Bronchial epithelial cell (primary cell): Measurements from ENCODE around the gene NRXN3. TPM values are rescaled to one million over a fixed set of nuclear protein-coding genes. Genes with fewer than 3 reads are reported as not detected.

ENCODE experiments used
- DNase-seq: peaks from one replicate; pipeline ENCODE4 v3.0.0-alpha.2; 2010; ENCODE audit warnings: low read depth
- FAIRE-seq: peaks from 2 replicates; lab custom pipeline; 2011; peaks lifted over from hg19 to GRCh38; lab: Jason Lieb, UNC
- H3K27me3 ChIP-seq: 2 replicates; pipeline ENCODE4 v1.5.1; 2011; ENCODE audit warnings: low read length; ENCODE audit not compliant: control insufficient read depth, insufficient read depth
- H3K36me3 ChIP-seq: 2 replicates; pipeline ENCODE4 v1.5.1; 2011; ENCODE audit warnings: low read length; ENCODE audit not compliant: control insufficient read depth, insufficient read depth
- H3K4me3 ChIP-seq: 2 replicates; pipeline ENCODE4 v1.5.1; 2011; ENCODE audit warnings: mild to moderate bottlenecking, low read depth, low read length, control low read depth
- CTCF ChIP-seq: IDR thresholded peaks from 2 replicates; pipeline ENCODE4 v1.5.1; 2011; ENCODE audit warnings: mild to moderate bottlenecking, moderate library complexity, low read length, control low read depth, inconsistent platforms; ENCODE audit not compliant: insufficient read depth, severe bottlenecking
- total RNA-seq: library from RNA; depleted of rRNA; stranded (reverse); fragments of >200 nt; gene quantifications from 2 replicates; pipeline ENCODE4 v1.2.1, GENCODE V29; 2014

Gene NRXN3
- total RNA-seq, 1 donor from 2014 or later: under 0.01 TPM

GRCh38 chr14:78933948-78934524 is 763.9 kb downstream of the NRXN3 start:
- TF ChIP-seq CTCF: peak; percentile 44
- DNase-seq (peak; percentile 39), FAIRE-seq (no peak)
- Histone ChIP-seq H3K27me3 (peaks cover 3% of the 10 kb centered on the region), H3K36me3 (no peaks in the 10 kb centered on the region), H3K4me3 (no peak overlapping the region)

- H3K36me3 ChIP-seq: no peaks in the 10 kb centered on the region
These were observed 776.8 kb downstream of the NRXN3 start for GRCh38 chr14:78946949-78947348.

GRCh38 chr14:78947681-78948080 is 777.5 kb downstream of the NRXN3 start:
- no peak for DNase-seq
- Histone ChIP-seq H3K27me3 (no peaks in the 10 kb centered on the region), H3K36me3 (no peaks in the 10 kb centered on the region), H3K4me3 (no peak overlapping the region)
- TF ChIP-seq CTCF: no peak
- FAIRE-seq: no peak

More at GRCh38 chr14:78946949-78947348, 776.8 kb downstream of the NRXN3 start:
- TF ChIP-seq CTCF: no peak
- FAIRE-seq: no peak
- no peaks in the 10 kb centered on the region for H3K27me3 ChIP-seq
- no peak overlapping the region for H3K4me3 ChIP-seq
- DNase-seq: no peak

- Histone ChIP-seq H3K4me3 (no peak overlapping the region), H3K27me3 (no peaks in the 10 kb centered on the region), H3K36me3 (no peaks in the 10 kb centered on the region)
- no peak for TF ChIP-seq CTCF
- peak; percentile 58 for DNase-seq
- FAIRE-seq: peak; percentile 32
These were observed 780.5 kb downstream of the NRXN3 start for GRCh38 chr14:78950649-78951048.

- TF ChIP-seq CTCF: no peak
- DNase-seq (no peak), FAIRE-seq (no peak)
- H3K36me3 ChIP-seq: no peaks in the 10 kb centered on the region
- no peaks in the 10 kb centered on the region for H3K27me3 ChIP-seq
- H3K4me3 ChIP-seq: no peak overlapping the region
These were observed 781.4 kb downstream of the NRXN3 start for GRCh38 chr14:78951602-78952001.

GRCh38 chr14:78959674-78960264 is 789.6 kb downstream of the NRXN3 start:
- TF ChIP-seq CTCF: peak; percentile 88
- no peaks in the 10 kb centered on the region for H3K36me3 ChIP-seq
- H3K4me3 ChIP-seq: no peak overlapping the region
- no peaks in the 10 kb centered on the region for H3K27me3 ChIP-seq
- FAIRE-seq: peak; percentile 60
- peak; percentile 56 for DNase-seq
